Measurements from ENCODE around the gene NCR2.
"Not testable (repeated sequence)": the region's sequence is repeated elsewhere in the genome, so short reads cannot be mapped to it uniquely, and the experiment has no call there.

Gene NCR2, protein sequence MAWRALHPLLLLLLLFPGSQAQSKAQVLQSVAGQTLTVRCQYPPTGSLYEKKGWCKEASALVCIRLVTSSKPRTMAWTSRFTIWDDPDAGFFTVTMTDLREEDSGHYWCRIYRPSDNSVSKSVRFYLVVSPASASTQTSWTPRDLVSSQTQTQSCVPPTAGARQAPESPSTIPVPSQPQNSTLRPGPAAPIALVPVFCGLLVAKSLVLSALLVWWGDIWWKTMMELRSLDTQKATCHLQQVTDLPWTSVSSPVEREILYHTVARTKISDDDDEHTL

DNA sequence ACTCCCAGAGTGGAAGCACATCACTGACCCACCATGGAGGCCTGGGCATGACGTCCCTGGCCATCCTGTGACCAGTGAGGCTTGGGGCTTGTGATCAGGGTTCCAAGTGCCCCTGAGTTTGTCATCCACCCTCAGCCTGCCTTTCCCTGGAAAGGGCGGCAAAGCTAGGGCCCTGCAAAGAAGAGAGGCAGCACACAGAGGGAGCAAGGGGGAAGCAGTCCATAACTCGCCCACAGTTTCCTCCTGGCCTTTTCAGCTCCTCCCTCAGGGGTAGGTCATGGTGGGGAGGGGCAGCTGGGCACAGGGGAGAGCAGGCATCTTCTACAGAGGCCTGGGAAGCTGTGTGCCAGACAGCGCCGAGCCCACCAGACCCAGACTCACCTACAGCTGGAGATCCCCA, at the start of gene NCR2:
TSS of gene NCR2 (plus strand) at position 313 of the 400 bp plus-strand sequence. CDS start 269 bp downstream, outside the sequence.
- DNase-seq (ENCODE audit: low spot score): no peak

DNA sequence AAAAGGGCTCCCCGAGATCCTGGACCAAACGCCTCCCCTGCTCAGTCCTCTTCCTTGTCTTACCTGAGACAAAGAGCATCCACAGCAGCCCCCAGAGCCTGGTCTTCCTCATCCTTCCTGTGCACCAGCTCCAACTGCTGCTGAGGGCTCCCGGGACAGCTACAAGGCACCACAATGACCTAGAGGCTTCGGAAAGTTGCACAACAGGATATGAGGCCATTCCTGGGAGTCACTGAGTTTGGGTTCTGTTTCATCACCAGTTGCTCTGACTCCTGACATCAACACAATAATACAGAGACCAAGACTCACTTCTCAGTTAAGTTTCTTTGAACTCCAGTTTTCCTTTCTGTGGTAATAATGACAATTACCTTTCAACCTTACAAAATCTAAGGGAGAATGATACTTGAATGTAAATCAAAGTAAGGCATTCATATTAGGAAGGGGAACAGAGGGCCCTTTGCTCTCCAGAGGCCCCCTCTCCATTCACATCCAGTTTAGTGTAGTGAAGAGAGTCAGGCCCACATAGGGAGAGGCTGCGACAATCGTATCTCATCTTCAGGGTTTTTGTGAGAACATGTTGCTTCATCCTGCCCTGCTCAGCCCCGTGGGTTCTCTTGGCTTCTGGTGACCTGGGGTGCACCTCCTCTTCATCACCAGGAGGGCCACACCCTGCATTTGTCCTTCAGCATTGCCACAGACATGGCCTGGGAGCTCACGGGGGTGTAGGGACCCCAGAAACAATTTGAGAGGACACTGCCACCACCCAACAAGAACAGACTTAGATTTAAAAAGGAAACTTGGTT, 48.7 kb upstream of the NCR2 start, which contains the start of gene TREM1:
TSS of gene TREM1 (minus strand) at position 139 of the 803 bp plus-strand sequence. CDS start at position 112, 27 bp downstream.
- DNase-seq (ENCODE audit: low spot score): peak; percentile 0

DNA sequence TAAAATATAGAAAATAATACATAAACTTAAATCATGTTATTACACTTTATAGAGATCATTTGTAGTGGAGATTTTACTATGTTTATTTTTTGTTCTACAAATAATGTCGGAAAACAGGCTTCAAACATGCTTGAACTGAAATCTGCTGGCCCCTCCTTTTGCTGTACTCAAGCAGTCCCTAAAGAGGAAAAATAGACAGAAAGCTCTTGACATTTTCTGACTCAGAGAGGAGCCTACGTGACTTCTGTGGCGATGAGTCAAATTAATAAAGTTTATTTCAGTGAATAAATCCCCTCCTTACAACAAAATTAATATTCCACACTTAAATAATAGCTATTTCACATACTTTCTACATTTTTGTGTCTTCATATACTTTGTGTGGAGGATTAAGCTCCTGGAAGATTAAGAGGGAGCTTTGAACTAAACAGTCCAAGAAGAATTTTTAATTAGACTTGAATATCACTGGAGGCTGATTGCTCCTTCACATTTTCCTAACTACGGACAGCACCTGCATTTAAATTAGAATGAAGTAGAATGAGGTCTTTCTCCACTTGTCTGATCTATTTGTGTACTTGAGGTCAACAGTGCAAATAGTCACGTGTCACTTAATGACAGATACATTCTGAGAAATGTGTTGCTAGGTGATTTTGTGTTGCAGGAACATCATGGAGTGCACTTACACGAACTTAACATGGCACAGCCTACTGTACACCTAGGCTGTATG, 47.2 kb upstream of the NCR2 start:
- DNase-seq (ENCODE audit: low spot score): peak; percentile 40

DNA sequence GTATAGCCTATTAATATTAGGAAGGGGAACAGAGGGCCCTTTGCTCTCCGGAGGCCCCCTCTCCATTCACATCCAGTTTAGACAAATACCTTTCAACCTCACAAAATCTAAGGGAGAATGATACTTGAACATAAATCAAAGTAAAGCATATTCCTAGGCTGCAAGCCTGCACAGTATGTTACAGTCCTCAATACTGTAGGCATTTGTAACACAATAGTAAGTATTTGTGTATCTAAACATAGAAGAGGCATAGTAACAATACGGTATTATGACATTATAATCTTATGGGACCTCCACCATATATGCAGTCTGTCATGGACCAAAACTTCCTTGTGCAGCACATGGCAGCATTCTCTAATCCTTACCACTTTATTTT, 46.7 kb upstream of the NCR2 start:
- no peak for DNase-seq (ENCODE audit: low spot score)

DNA sequence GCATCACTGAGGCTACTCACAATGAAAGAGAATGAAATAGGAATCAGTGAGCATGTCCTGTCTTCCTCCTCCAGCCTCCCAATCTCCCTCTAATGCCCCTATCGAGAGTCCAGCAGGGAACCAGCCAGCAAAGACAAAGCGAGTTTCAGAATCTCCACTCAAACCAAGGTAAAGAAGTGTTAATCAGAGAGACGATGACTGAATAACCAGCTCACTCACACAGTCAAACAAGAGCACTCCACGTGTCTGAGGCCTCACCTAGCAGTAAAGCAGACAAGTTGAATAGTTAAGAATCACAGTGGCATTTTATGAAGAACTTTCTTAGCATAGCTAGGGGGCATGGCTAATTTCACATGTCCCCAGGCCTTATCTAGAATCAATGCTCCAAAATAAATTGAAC, 45.6 kb upstream of the NCR2 start:
- DNase-seq (ENCODE audit: low spot score): no peak

DNA sequence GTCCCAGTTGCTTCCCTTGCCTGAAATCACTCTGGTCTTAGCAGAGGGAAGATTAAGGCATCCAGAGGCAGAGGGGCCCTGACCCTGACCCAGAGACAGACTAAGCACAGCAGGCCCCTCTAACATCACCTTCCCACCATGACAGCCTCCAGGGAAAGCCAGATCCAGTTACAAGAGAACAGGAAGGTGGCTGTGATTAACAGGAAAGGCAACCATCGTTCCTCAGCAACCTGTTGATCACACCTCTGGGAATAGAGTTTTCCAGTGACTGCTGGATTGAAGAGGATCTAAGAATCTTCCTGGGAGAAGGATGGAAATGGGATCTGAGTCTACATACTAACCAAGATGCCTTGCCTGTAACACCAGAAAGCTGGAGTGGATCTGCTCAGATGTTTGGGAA, 43.7 kb upstream of the NCR2 start:
- DNase-seq (ENCODE audit: low spot score): no peak

DNA sequence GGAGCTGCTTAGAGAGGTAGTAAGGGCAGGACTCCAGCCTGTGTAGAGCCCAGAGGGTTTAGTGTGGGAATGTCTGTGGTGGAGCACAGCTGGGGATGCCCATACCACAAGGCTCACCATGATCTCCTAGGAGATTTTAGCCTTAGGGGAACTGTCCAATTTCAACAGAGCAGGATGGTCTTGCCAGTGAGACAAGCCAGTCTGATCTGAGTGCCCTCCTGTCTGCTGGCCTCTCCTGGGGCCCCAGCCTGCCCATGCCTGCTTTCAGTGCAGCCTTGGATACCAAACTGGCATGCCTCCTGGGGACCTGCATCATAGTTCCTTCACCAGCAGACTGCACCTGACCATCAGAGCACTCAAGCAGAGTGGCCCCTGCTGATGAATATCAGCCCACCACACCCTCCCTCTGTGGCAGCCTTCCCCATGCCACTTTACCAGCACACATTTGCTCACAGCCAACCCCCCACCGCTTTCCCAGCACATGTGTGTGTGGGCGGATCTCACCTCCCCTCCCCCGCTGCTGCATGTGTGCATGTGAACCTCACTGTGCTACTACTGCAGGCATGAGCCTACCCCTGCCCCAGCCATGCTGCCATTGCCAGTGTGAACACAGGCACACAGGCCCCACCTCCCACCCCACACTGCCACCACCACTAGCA, 41.1 kb upstream of the NCR2 start:
- no peak for DNase-seq (ENCODE audit: low spot score)

DNA sequence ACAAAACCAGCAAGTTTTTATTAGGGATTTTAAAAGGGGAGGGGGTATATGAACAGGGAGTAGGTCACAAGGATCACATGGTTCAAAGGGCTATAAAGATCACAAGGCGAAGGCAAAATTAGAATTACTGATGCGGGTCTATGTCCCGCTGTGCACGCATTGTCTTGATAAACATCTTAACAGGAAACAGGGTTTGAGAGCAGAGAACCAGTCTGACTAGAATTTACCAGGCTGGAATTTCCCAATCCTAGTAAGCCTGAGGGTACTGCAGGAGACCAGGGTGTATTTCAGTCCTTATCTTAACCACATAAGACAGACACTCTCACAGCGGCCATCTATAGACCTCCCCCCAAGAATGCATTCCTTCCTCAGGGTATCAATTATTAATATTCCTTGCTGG, 38.2 kb upstream of the NCR2 start:
- not testable (repeated sequence) for DNase-seq (ENCODE audit: low spot score)

DNA sequence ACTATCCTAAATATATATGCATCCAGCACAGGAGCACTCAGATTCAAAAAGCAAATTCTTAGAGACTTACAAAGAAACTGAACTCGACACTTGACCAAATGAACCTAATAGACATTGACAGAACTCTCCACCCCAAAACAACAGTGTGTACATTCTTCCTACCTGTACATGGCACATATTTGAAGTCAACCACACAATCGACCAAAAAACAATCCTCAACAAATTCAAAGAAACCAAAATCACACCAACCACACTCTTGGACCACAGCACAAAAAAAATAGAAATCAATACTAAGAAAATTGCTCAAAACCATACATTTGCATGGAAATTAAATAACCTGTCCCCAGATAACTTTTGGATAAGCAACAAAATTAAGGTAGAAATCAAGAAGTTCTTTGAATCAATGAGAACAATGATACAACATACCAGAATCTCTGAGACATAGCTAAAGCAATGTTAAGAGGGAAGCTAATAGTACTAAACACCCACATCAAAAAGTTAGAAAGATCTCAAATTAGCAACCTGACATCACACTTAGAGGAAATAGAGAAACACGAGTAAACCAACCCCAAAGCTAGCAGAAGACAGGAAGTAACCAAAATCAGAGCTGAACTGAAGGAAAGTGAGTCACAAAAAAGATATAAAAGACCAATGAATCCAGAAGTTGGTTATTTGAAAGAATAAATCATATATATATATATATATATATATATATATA, 36.5 kb upstream of the NCR2 start:
- no peak for DNase-seq (ENCODE audit: low spot score)

DNA sequence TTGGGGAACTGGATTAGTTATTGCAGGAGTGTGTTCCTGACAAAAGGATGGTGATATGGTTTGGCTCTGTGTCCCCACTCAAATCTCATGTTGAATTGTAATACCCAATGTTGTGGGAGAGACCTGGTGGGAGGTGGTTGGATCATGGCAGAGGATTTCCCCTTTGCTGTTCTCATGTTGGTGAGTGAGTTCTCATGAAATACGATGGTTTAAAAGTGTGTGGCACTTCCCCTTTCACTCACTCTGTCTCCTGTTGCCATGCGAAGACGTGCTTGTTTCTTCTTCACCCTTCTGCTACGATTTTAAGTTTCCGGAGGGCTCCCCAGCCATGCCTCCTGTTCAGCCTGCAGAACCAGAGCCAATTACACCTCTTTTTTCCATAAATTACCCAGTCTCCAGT, 32.8 kb upstream of the NCR2 start:
- no peak for DNase-seq (ENCODE audit: low spot score)

DNA sequence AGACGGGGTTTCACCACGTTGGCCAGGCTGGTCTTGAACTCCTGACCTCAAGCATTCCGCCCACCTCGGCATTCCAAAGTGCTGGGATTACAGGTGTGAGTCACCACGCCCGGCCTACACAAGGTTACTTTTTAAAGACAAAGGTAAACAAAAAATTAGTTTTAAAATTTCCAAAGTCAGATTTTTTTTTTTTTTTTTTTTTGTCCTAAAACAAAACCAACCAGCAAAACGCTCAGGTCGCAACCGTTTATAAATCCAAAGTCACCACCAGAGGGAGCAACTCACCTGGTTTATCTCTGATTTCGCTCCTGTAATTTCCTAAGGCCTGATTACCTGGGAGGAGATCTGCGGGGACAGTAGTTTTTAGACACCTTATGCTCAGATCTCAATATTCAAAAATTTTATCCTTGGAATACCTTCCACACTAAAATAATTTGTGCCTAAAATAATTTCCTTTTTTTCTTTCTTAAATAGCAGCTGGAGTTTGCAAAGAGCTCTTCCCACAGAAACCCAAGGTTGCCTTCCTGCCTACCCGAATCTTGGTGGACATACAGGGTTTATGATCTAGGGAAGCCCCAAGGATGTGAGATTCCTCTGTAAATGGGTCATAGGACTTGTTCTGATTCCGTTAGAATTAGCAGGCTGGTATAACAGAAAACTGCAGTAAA, 29.1 kb upstream of the NCR2 start:
- peak; percentile 56 for DNase-seq (ENCODE audit: low spot score)

DNA sequence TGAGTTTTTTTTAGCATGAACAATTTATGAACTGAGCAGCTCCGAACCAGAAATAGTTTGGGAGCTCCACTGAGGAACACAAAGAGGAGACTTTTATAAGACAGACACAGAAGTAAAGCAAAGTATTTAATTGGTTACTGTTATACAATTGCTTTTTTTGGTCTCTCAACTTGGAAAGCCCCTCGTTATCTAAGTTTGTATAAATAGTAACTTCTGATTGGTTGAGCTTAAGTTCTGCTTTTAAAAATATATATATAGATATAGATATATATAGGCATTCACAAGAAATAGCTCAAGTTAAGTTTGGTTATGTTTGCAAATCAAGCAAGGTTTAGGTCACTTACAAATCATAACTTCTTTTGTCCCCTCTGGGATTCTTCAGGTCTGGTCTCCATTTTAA, 20.2 kb upstream of the NCR2 start:
- DNase-seq (ENCODE audit: low spot score): no peak

DNA sequence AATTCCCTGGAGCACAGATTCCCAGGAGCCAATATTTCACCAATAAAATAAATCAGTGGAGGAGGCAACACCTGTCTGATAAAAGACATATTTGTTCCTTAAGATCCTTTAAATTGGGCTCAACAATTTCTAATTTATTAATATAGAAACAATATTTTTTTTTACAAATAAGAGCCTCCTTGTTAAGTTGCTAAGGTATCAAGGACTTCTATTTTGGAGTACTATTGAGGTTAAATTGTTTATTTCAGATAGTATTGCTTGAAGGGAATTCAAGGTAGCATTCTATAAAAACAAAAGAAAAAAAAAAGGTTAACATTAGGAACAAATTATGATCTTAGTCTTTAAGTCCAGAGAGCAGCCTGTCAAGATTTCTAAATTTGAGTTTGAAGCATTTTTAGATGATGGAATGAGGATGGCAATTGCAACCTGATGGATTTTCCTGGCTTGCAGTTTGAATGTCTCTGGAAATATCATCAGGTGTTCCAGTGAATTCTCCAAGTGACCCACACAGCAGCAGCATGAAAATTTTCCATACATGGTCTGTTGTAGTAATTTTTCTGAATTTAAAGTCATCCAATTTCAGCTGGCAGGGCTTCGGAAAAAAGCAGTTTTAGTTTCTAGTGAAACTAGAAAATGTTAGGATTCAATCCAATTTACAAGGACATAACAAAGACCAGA, 19.3 kb upstream of the NCR2 start:
- no peak for DNase-seq (ENCODE audit: low spot score)

DNA sequence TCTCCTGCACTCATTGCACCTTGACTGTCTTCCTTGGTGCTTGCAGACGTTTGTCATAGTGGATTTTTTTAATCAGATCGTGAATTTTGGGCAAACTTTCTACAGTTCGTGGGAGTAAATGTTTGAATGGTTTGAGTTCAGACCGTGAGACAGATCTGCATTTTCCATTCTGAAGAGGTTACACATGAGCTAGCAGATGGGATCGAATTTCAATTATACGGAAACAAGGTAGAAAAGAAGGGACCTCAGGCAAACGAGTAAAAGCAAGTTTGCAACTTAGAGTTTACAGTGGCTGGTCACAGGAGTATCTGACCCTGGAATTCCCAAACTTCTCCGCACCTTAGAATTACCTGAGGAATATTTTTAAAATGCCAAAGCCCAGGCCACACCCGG, 17.2 kb upstream of the NCR2 start:
- no peak for DNase-seq (ENCODE audit: low spot score)

DNA sequence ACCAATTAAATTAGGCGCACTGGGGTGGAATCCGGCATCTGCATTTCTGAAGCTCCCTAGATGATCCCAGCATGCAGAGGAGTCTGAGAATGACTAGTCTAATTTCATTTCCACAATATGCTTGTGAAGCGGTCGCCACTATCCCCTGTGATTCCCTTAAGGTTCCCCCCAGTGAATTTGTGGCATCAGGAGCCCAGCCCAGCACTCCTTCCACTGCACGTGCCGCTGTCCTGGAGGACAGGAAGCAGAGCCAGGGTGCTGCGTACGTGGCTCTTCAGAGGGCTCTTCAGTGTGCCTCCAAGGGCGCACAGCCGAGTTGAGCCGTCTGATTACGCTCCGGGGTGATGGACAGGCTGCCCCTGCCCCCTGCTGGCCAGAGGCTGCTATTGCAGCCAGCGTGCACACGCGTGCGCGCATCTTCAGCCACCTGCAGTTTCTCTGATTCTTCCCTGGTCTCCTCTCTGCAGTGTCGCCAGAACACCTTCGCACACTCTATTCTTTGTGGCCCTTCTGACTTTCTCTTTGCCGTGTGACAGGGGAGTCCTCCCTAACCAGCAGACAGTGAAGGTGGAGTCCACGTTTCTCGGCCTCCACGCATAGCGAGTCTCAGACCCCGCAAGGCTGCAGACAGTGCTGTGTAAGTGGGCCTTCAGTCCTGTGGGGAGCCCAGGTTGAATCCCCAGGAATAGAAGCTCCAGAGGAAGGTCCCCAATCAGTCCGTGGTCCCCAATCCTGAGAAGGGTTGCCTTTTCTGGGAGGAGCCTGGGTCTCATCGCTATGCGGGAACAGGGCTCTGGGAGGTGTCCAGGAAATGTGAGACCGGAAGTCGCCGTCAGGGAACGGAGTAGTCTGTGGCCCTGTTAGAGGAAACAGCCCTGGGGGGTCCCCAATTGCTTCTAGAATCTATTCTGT, 16.5 kb upstream of the NCR2 start:
- DNase-seq (ENCODE audit: low spot score): peak; percentile 65

DNA sequence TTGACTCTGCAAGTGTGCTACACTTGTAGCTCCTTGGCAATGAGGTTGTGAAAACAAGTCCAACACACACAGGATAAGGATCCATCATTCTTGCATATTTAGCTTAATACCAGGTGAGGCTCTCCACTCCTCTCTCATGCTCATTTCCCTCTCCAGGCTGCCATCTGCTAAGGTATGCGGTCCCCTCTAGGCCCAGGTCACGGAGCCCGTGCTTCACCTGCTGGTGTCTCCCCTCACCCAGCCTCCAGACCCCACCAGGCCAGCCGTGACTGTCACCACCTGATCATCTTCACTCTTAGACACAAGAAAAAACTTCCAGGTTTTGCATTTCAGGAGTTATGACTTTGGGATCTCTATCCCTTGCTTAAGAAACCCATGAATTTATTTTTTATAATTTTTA, 14.2 kb upstream of the NCR2 start:
- DNase-seq (ENCODE audit: low spot score): no peak

DNA sequence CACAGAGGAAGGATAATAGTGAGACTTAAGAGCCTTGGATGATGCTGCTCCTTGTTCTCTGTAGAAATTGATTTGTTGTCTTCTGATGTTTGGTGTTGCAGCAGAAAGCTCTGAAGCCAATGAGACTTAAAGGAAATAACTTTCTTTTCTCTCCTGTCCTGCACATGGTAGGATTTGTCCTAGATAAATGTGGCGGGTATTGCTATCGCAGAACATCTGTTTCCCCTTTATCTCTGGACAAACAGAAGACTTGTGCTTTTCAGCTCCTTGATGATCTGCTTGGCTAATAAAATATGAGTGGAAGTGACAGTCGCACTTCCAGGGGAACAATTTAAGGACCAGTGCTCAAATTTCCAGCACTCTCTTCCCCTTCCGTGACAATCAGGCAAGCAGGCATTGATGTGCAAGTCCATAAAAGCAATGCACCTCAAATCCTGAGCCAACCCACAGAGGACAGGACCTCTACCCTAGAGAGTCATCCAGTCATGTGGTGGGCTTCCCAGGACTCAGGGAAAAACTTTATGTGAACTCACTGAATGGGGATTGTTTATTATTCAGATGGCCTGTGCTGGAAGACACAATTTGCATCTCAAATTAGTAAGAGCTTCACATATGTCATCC, 9.9 kb upstream of the NCR2 start:
- no peak for DNase-seq (ENCODE audit: low spot score)

DNA sequence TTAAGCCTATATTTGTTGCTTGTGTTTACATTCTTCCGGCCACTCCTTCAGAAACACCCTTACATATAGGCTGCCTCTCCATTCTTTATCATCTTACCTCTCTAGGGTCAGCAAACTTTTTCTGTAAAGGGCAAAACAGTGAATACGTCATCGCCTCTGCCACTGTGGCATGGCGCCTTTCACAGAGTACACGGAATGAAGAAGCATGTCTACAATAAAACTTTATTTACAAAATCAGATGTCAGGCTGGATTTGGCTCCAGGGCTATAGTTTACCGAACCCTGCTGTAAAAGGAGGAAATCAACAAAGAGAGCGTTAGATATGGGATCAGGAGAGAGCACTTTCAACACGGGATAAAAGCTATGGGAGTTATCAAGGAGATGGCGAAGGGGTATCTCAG, 9.3 kb upstream of the NCR2 start:
- no peak for DNase-seq (ENCODE audit: low spot score)

DNA sequence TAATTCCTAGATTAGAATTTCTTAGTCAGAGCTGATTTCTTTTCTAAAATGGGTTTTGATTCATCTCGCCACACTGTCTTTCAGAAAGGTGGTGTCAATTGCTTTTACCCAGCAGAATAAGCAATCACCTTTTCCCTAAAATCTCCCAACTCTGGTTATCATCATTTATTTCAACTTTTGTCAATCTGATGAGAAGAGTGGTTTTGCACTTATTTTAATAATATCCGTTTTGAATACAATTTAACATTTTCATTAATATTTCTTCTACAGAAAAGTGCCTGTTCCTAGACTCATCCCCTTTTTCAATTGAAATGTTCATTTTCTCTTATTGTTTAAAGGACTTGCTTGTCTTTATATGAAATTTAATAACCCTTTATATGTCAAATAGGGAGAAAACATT, 8.2 kb upstream of the NCR2 start:
- no peak for DNase-seq (ENCODE audit: low spot score)
